DND-41 (cell line): Measurements from ENCODE around the gene DDC.

ENCODE experiments used
- CTCF ChIP-seq: IDR thresholded peaks from 2 replicates; pipeline ENCODE4 v1.5.1; 2012; ENCODE audit warnings: borderline replicate concordance, low read length, moderate library complexity, mild to moderate bottlenecking; ENCODE audit not compliant: poor library complexity, severe bottlenecking; ENCODE audit errors: extremely low read depth
- EZH2 ChIP-seq: IDR thresholded peaks from 3 replicates; pipeline ENCODE4 v1.6.1; 2012; ENCODE audit warnings: borderline replicate concordance, low read depth, mild to moderate bottlenecking, moderate library complexity, low read length, inconsistent platforms; ENCODE audit not compliant: severe bottlenecking

- no peak for TF ChIP-seq CTCF
- TF ChIP-seq EZH2, result no peak
Observed at GRCh38 chr7:50476953-50477625, 88.1 kb downstream of the DDC start.
